BE2C (cell line): ENCODE results near the gene C2CD2.
"Not testable (repeated sequence)": the region's sequence is repeated elsewhere in the genome, so short reads cannot be mapped to it uniquely, and the experiment has no call there.

Experiments
- DNase-seq: peaks from one replicate; pipeline ENCODE4 v3.0.0-alpha.2; 2020
- H3K27me3 ChIP-seq: fragments of 250-450 bp; sonication (Bioruptor Pico); 2 replicates; pipeline ENCODE4 v1.5.1; 2020; ENCODE audit warnings: mild to moderate bottlenecking
- H3K36me3 ChIP-seq: fragments of 250-450 bp; sonication (Bioruptor Pico); 2 replicates; pipeline ENCODE4 v1.5.1; 2020; ENCODE audit warnings: mild to moderate bottlenecking
- H3K4me1 ChIP-seq: fragments of 250-450 bp; sonication (Bioruptor Pico); 2 replicates; pipeline ENCODE4 v1.5.1; 2020
- H3K4me3 ChIP-seq: 2 replicates; pipeline ENCODE4 v1.5.1; 2011; ENCODE audit warnings: low read depth, low read length
- H3K9me3 ChIP-seq: fragments of 250-450 bp; sonication (Bioruptor Pico); 2 replicates; pipeline ENCODE4 v1.5.1; 2020
- TF ChIP-seq, protein P1 (sequence below): IDR thresholded peaks from 2 replicates; pipeline ENCODE4 v1.5.1; 2012; ENCODE audit warnings: mild to moderate bottlenecking, low read depth, low read length

C2CD2 gene

DNA sequence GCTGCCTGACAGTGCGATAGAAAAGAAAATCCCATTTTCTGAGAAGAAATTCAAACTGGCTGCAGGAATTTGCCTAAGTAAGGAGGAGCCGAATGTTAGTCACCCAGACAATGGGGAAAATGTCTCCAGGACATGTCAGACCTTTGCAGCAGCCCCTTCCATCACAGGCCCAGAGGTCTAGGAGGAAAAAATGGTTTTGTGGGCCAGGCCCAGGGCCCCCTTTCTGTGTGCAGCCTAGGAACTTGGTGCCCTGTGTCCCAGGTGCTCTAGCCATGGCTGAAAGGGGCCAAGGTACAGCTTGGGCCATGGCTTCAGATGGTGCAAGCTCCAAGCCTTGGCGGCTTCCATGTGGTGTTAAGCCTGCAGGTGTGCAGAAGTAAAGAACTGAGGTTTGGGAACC, 41.8 kb upstream of the C2CD2 start:
- no peaks in the 10 kb centered on the region for H3K4me1 ChIP-seq
- H3K36me3 ChIP-seq: peaks cover 35% of the 10 kb centered on the region
- H3K9me3 ChIP-seq: no peaks in the 10 kb centered on the region
- TF ChIP-seq, protein P1, sequence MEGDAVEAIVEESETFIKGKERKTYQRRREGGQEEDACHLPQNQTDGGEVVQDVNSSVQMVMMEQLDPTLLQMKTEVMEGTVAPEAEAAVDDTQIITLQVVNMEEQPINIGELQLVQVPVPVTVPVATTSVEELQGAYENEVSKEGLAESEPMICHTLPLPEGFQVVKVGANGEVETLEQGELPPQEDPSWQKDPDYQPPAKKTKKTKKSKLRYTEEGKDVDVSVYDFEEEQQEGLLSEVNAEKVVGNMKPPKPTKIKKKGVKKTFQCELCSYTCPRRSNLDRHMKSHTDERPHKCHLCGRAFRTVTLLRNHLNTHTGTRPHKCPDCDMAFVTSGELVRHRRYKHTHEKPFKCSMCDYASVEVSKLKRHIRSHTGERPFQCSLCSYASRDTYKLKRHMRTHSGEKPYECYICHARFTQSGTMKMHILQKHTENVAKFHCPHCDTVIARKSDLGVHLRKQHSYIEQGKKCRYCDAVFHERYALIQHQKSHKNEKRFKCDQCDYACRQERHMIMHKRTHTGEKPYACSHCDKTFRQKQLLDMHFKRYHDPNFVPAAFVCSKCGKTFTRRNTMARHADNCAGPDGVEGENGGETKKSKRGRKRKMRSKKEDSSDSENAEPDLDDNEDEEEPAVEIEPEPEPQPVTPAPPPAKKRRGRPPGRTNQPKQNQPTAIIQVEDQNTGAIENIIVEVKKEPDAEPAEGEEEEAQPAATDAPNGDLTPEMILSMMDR: no peak
- H3K4me3 ChIP-seq: no peak overlapping the region
- H3K27me3 ChIP-seq: no peaks in the 10 kb centered on the region
- no peak for DNase-seq

DNA sequence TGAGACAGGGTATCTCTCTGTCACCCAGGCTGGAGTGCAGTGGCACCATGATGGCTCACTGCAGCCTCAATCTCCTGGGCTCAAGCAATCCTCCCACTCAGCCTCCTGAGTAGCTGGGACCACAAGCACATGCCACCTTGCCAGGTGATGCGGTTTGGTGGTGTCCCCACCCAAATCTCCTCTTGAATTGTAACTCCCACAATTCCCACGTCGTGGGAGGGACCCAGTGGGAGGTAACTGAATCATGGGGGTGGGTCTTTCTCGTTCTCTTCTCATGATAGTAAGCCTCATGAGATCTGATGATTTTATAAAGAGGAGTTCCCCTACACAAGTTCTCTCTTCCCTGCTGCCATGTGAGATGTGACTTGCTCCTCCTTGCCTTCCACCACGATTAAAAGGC, 40.8 kb upstream of the C2CD2 start:
- not testable (repeated sequence) for DNase-seq, H3K9me3 ChIP-seq, H3K4me1 ChIP-seq, H3K27me3 ChIP-seq, H3K4me3 ChIP-seq
- peaks cover 35% of the 10 kb centered on the region for H3K36me3 ChIP-seq

DNA sequence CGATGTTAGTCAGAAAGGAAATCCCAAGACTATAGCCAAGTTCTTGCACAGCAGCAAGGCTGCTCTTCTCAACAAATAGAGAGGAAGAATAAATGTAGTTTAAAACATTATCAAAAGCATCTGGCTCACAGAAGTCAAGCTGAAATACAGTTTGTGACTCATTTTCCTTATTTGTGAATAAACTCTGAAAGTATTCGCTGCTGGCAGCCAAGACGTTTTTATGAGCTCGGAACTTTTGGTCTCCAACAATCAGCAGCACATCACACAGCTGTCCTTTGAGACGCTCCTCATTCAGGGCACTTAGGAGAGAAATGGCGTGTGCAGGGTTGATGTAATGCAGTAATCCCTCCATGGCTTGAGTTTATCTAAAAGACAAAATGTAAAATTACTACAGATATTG, 39.9 kb upstream of the C2CD2 start:
- DNase-seq: no peak
- Histone ChIP-seq H3K4me3 (no peak overlapping the region), H3K9me3 (no peaks in the 10 kb centered on the region), H3K36me3 (peaks cover 35% of the 10 kb centered on the region), H3K27me3 (no peaks in the 10 kb centered on the region), H3K4me1 (no peaks in the 10 kb centered on the region)
- TF ChIP-seq, protein P1: no peak

DNA sequence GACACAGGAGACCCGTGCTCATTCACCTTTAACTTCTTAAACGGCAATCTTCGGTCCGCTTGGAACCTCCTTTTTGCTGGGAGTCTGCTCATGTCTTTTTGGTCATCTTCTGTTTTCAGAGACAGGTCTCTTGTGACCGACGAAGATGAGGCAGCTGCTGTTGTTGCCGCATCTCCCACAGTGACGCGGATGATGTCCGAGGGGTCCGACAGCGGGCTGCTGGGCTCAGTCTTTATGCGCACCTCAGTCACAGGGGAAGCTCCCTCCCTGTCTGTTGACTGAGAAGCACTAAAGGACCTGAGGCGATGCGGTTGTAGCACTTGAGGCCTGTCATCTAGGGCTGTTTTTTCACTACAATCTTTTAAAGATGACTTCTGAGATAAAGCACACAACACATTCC, 38.8 kb upstream of the C2CD2 start:
- no peaks in the 10 kb centered on the region for H3K27me3 ChIP-seq
- H3K9me3 ChIP-seq: no peaks in the 10 kb centered on the region
- DNase-seq: no peak
- H3K4me1 ChIP-seq: no peaks in the 10 kb centered on the region
- TF ChIP-seq, protein P1: no peak
- peaks cover 33% of the 10 kb centered on the region for H3K36me3 ChIP-seq
- H3K4me3 ChIP-seq: no peak overlapping the region

DNA sequence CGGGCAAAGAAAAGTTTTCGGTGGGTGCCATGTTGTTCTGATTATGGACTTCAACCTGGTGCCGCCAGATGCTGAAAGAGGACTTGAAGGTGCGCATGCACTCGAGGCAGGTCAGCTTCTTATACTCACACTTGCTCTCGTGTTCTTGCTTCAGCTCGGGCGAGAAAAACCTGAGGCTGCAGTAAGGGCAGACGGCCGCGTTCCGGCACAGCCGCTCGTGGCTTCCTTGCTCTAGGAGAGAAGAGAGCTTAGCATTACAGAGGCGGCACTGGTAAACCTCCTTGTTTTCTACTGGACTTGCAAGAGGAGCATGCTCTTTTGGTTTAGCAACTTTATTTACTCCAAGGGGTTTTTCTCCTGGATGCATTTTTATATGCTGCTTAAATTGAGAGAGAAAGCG, 37.8 kb upstream of the C2CD2 start:
- peaks cover 32% of the 10 kb centered on the region for H3K36me3 ChIP-seq
- no peaks in the 10 kb centered on the region for H3K27me3 ChIP-seq
- DNase-seq: no peak
- TF ChIP-seq, protein P1: no peak
- no peak overlapping the region for H3K4me3 ChIP-seq
- H3K4me1 ChIP-seq: no peaks in the 10 kb centered on the region
- no peaks in the 10 kb centered on the region for H3K9me3 ChIP-seq

DNA sequence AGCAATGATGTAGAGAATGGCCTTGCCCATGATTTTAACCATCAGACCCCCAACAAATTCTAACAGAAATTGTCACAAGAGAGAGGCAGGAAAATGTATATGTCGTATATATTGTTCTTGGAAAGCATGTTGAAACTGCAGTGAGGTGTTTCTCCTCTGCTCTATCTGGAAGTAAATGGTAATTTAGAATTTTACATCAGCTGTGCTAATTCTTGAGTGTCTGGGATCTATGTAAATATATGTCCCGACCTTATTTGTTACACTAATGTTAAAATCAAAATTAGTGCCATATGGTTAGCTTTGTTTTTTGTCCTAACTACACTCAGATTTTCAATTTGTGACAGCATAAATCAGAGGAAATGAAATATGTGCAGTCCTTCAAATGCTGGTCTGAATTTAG, 35.9 kb upstream of the C2CD2 start:
- H3K9me3 ChIP-seq: no peaks in the 10 kb centered on the region
- DNase-seq: no peak
- H3K36me3 ChIP-seq: peaks cover 32% of the 10 kb centered on the region
- H3K27me3 ChIP-seq: no peaks in the 10 kb centered on the region
- no peaks in the 10 kb centered on the region for H3K4me1 ChIP-seq
- no peak overlapping the region for H3K4me3 ChIP-seq
- TF ChIP-seq, protein P1: no peak

DNA sequence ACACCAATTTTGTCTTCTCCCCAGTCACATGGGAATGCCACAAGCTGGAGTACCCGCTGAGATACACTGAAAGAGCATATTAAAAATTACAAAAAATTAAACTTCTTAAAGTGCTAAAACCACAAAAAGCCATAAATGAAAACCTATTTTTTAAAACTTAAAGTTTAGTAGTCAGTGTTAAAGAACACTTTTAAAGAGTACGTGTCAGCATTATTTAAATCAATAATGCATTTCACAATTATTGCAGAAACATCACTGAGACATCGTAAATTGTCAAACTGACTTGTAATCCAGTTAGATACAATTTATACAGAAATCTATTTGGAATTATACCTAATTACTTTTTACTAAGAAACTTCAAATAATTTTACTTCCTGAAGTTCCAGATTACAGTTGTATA, 33.5 kb upstream of the C2CD2 start:
- H3K4me3 ChIP-seq: no peak overlapping the region
- H3K4me1 ChIP-seq: no peaks in the 10 kb centered on the region
- peaks cover 16% of the 10 kb centered on the region for H3K36me3 ChIP-seq
- H3K9me3 ChIP-seq: no peaks in the 10 kb centered on the region
- no peak for DNase-seq
- H3K27me3 ChIP-seq: no peaks in the 10 kb centered on the region
- TF ChIP-seq, protein P1: no peak
